ENCODE measurements around the gene SCN4A. TPM values are rescaled to one million over a fixed set of nuclear protein-coding genes. Genes with fewer than 3 reads are reported as not detected.
A peak's percentile ranks its signal among the peaks of the same experiment; 100 is the strongest.

SCN4A gene
- total and polyA plus RNA-seq, 2 of the 13 experiments (the other 11 are each of a cell fraction or from before 2014, with no cell fraction given), result 0.02 to 0.03 TPM

DNA sequence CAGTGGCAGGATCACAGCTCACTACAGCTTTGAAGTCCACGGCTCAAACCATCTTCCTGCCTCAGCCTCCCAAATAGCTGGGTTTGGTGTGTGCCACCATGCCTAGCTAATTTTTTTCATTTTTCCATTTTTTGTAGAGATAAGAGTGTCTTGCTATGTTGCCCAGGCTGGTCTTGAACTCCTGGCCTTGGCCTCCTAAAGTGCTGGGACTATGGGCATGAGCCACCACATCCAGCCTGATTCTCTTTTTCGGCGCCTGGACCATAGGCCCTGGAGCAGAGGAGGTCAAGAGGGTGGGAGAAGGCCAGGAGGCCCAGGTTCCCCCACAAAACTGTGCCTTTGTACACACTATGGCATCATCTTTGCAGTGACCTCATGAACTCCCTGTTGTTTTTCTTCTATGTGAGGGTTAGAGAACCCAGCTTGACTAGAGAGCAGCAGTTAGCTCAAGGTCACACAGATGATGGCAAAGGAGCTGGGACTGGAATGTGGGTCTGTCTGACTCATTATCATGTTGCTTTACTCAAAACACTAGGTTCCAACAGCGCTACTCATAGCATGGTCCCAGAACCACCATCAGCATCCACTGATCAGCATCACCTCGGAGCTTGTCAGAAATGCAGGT is 16.3 kb downstream of the SCN4A start (continued):
- TF ChIP-seq ZNF607 (CRISPR knock-in tag; IDR thresholded peaks at IDR 0.05; ENCODE audit: borderline replicate concordance) (no peak), SALL1 (CRISPR knock-in tag; IDR thresholded peaks at IDR 0.05) (peak; percentile 51; the same call in 1 of the 2 replicates), ZBTB1 (CRISPR knock-in tag; IDR thresholded peaks at IDR 0.05; ENCODE audit: borderline replicate concordance) (no peak), PTBP1 (IDR thresholded peaks at IDR 0.05; ENCODE audit: low read depth, low read length, poor library complexity, severe bottlenecking) (no peak), AHR (CRISPR knock-in tag; IDR thresholded peaks at IDR 0.05) (no peak), GATAD2A (CRISPR knock-in tag; IDR thresholded peaks at IDR 0.05) (peak; percentile 91), RARG (CRISPR knock-in tag; IDR thresholded peaks at IDR 0.05; ENCODE audit: low read depth) (no peak), ZNF615 (CRISPR knock-in tag; IDR thresholded peaks at IDR 0.05; ENCODE audit: borderline replicate concordance) (no peak), ZNF543 (CRISPR knock-in tag; IDR thresholded peaks at IDR 0.05) (no peak), PAF1 (CRISPR knock-in tag; IDR thresholded peaks at IDR 0.05) (no peak), ZIK1 (CRISPR knock-in tag; IDR thresholded peaks at IDR 0.05; ENCODE audit: borderline replicate concordance, low read depth) (no peak), HDAC2 (CRISPR knock-in tag; IDR thresholded peaks at IDR 0.05) (0 out of 2 replicates have a peak, but pooled peaks have one; percentile 12), GABPB1 (CRISPR knock-in tag; IDR thresholded peaks at IDR 0.05) (peak; percentile 24; the same call in 1 of the 2 replicates), FOSL1 (CRISPR knock-in tag; IDR thresholded peaks at IDR 0.05; ENCODE audit: borderline replicate concordance) (no peak; the same call in 1 of the 2 replicates), ZNF563 (CRISPR knock-in tag; IDR thresholded peaks at IDR 0.05) (no peak), ZNF232 (CRISPR knock-in tag; IDR thresholded peaks at IDR 0.05; ENCODE audit: borderline replicate concordance) (no peak), TEAD3 (CRISPR knock-in tag; optimal IDR thresholded peaks at IDR 0.05; ENCODE audit: borderline replicate concordance) (peak; percentile 85), GATA4 (IDR thresholded peaks at IDR 0.05; ENCODE audit: borderline replicate concordance, low read depth) (no peak), NONO (IDR thresholded peaks at IDR 0.05) (no peak), NONO (CRISPR knock-in tag; conservative IDR thresholded peaks at IDR 0.05) (no peak), SRSF4 (IDR thresholded peaks at IDR 0.05; ENCODE audit: low read depth, low read length, poor library complexity, severe bottlenecking) (no peak), ZNF878 (CRISPR knock-in tag; IDR thresholded peaks at IDR 0.05) (peak; percentile 57; the same call in 1 of the 2 replicates), ZNF367 (CRISPR knock-in tag; IDR thresholded peaks at IDR 0.05; ENCODE audit: borderline replicate concordance) (no peak), MED1 (CRISPR knock-in tag; IDR thresholded peaks at IDR 0.05) (peak; percentile 55), PAWR (CRISPR knock-in tag; IDR thresholded peaks at IDR 0.05; ENCODE audit: borderline replicate concordance) (no peak), ZNF776 (CRISPR knock-in tag; IDR thresholded peaks at IDR 0.05) (no peak), NR2F1 (CRISPR knock-in tag; IDR thresholded peaks at IDR 0.05) (peak; percentile 93 to 96)
- TF ChIP-seq, protein P1, sequence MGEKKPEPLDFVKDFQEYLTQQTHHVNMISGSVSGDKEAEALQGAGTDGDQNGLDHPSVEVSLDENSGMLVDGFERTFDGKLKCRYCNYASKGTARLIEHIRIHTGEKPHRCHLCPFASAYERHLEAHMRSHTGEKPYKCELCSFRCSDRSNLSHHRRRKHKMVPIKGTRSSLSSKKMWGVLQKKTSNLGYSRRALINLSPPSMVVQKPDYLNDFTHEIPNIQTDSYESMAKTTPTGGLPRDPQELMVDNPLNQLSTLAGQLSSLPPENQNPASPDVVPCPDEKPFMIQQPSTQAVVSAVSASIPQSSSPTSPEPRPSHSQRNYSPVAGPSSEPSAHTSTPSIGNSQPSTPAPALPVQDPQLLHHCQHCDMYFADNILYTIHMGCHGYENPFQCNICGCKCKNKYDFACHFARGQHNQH (CRISPR knock-in tag; IDR thresholded peaks at IDR 0.05), result no peak
- TF ChIP-seq, protein P2, sequence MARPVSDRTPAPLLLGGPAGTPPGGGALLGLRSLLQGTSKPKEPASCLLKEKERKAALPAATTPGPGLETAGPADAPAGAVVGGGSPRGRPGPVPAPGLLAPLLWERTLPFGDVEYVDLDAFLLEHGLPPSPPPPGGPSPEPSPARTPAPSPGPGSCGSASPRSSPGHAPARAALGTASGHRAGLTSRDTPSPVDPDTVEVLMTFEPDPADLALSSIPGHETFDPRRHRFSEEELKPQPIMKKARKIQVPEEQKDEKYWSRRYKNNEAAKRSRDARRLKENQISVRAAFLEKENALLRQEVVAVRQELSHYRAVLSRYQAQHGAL (CRISPR knock-in tag; IDR thresholded peaks at IDR 0.05; ENCODE audit: not compliant biosample characterization), result no peak
- TF ChIP-seq, protein P3, sequence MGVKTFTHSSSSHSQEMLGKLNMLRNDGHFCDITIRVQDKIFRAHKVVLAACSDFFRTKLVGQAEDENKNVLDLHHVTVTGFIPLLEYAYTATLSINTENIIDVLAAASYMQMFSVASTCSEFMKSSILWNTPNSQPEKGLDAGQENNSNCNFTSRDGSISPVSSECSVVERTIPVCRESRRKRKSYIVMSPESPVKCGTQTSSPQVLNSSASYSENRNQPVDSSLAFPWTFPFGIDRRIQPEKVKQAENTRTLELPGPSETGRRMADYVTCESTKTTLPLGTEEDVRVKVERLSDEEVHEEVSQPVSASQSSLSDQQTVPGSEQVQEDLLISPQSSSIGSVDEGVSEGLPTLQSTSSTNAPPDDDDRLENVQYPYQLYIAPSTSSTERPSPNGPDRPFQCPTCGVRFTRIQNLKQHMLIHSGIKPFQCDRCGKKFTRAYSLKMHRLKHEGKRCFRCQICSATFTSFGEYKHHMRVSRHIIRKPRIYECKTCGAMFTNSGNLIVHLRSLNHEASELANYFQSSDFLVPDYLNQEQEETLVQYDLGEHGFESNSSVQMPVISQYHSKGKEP (CRISPR knock-in tag; IDR thresholded peaks at IDR 0.05), result no peak

All from HepG2 (cell line).